AG04450 (cell line): ENCODE data around the gene CRYBA2. TPM values are rescaled to one million over a fixed set of nuclear protein-coding genes. Genes with fewer than 3 reads are reported as not detected.

Experiments
- CTCF ChIA-PET: fragments of 300-600, 350-600 bp; formaldehyde crosslinking; extraction: SDS; loops from one replicate; lab custom pipeline; 2022; ENCODE audit warnings: antibody characterized with exemption, inconsistent platforms; lab: Charles Lee
- POLR2A ChIA-PET: fragments of 350-600 bp; formaldehyde crosslinking; extraction: SDS; loops from one replicate; lab custom pipeline; 2021; ENCODE audit warnings: antibody characterized with exemption, inconsistent platforms; lab: Yijun Ruan, JAX
- DNase-seq: peaks from one replicate; pipeline ENCODE4 v3.0.0-alpha.2; 2011; ENCODE audit warnings: low read depth, low spot score
- H3K27ac ChIP-seq: one replicate; pipeline ENCODE4 v1.5.1; 2012; ENCODE audit warnings: low read depth, low read length, control low read depth
- H3K27me3 ChIP-seq: one replicate; pipeline ENCODE4 v1.6.0; 2012; ENCODE audit warnings: low read length; ENCODE audit not compliant: control insufficient read depth, insufficient read depth
- H3K4me3 ChIP-seq: 2 replicates; pipeline ENCODE4 v1.5.1; 2011; ENCODE audit warnings: mild to moderate bottlenecking, low read depth, low read length, control low read depth
- H3K9me3 ChIP-seq: 2 replicates; pipeline ENCODE4 v1.5.1; 2012; ENCODE audit warnings: low read length; ENCODE audit not compliant: control insufficient read depth, insufficient read depth
- CTCF ChIP-seq: IDR thresholded peaks from 2 replicates; pipeline ENCODE4 v1.5.1; 2011; ENCODE audit warnings: low read depth, low read length, control low read depth, inconsistent platforms
- polyA plus RNA-seq: library from polyadenylated mRNA; depleted of rRNA; stranded (reverse); fragments of >200 nt; gene quantifications from 2 replicates; pipeline ENCODE4 v1.2.3, GENCODE V29; 2011

CRYBA2 gene
- polyA plus RNA-seq, 1 experiment: 0.19 TPM

- ChIA-PET CTCF (interaction anchor here (1.6 kb wide), 1 partner anchor 9 kb away, joined by 11 read pairs; no protein-coding TSS in a partner anchor), POLR2A (no interaction called here)
- no peak overlapping the region for H3K4me3 ChIP-seq
- H3K27ac ChIP-seq: no peak overlapping the region
- no peak for TF ChIP-seq CTCF
- DNase-seq: no peak
- H3K9me3 ChIP-seq: no peaks in the 10 kb centered on the region
- H3K27me3 ChIP-seq: peaks cover 38% of the 10 kb centered on the region
Measured at GRCh38 chr2:219038600-219038999, 45.4 kb upstream of the CRYBA2 start.

GRCh38 chr2:219037783-219038499 lies 44.7 kb upstream of the CRYBA2 start:
- CTCF ChIA-PET: interaction anchor here (1.6 kb wide), 1 partner anchor 8 kb away, joined by 11 read pairs; no protein-coding TSS in a partner anchor
- TF ChIP-seq CTCF: no peak
- no peak overlapping the region for H3K4me3 ChIP-seq
- POLR2A ChIA-PET: no interaction called here
- no peak for DNase-seq
- H3K27me3 ChIP-seq: peaks cover 32% of the 10 kb centered on the region
- no peak overlapping the region for H3K27ac ChIP-seq
- H3K9me3 ChIP-seq: no peaks in the 10 kb centered on the region

- peaks cover 33% of the 10 kb centered on the region for H3K27me3 ChIP-seq
- ChIA-PET CTCF (interaction anchor here (1.2 kb wide), 1 partner anchor 21 kb away, joined by 3 read pairs; no protein-coding TSS in a partner anchor), POLR2A (no interaction called here)
- DNase-seq: no peak
- no peak overlapping the region for H3K27ac ChIP-seq
- no peaks in the 10 kb centered on the region; the same call in 1 of the 2 replicates for H3K9me3 ChIP-seq
- no peak overlapping the region for H3K4me3 ChIP-seq
- no peak for TF ChIP-seq CTCF
Measured at GRCh38 chr2:219035942-219036341, 42.7 kb upstream of the CRYBA2 start.

- H3K27me3 ChIP-seq: peaks cover 40% of the 10 kb centered on the region
- POLR2A ChIA-PET: no interaction called here
Measured at GRCh38 chr2:219034823-219035222, 41.6 kb upstream of the CRYBA2 start.

More at GRCh38 chr2:219034823-219035222, 41.6 kb upstream of the CRYBA2 start:
- H3K4me3 ChIP-seq: no peak overlapping the region
- H3K27ac ChIP-seq: no peak overlapping the region
- TF ChIP-seq CTCF: no peak
- DNase-seq: no peak
- CTCF ChIA-PET: interaction anchor here (0.7 kb wide), 1 partner anchor 85 kb away, joined by 3 read pairs; no protein-coding TSS in a partner anchor
- no peaks in the 10 kb centered on the region; the same call in 1 of the 2 replicates for H3K9me3 ChIP-seq
